Measurements from ENCODE around the gene WDR35. TPM values are rescaled to one million over a fixed set of nuclear protein-coding genes. Genes with fewer than 3 reads are reported as not detected.

WDR35 gene
- total and polyA plus RNA-seq, 7 donors, result 0.46 to 15.5 (median 7.2) TPM

- DNase-seq, result no peak
- Histone ChIP-seq H3K36me3 (no peaks in the 10 kb centered on the region), H3K4me1 (no peaks in the 10 kb centered on the region), H3K9me3 (no peaks in the 10 kb centered on the region), H3K27me3 (no peaks in the 10 kb centered on the region), H3K27ac (no peak overlapping the region), H3K4me3 (no peak overlapping the region)
- TF ChIP-seq POLR2AphosphoS5 (IDR thresholded peaks at IDR 0.05), result no peak
- TF ChIP-seq EP300 (IDR thresholded peaks at IDR 0.05), result no peak
- no peak for TF ChIP-seq CTCF (IDR thresholded peaks at IDR 0.05)
- WGBS, 2 donors, result 95 to 96% methylated on average over 4 of the region's 4 CpGs
- intact Hi-C loops (cut with DNase I), result no loop called here
These were observed 29.8 kb upstream of the WDR35 start for GRCh38 chr2:20019747-20020146.

GRCh38 chr2:20018601-20019152, 28.8 kb upstream of the WDR35 start:
- H3K4me3 ChIP-seq, result no peak overlapping the region
- H3K9me3 ChIP-seq, result no peaks in the 10 kb centered on the region
- H3K4me1 ChIP-seq, result no peaks in the 10 kb centered on the region
- no peaks in the 10 kb centered on the region for H3K36me3 ChIP-seq
- TF ChIP-seq POLR2AphosphoS5 (IDR thresholded peaks at IDR 0.05), result no peak
- TF ChIP-seq EP300 (IDR thresholded peaks at IDR 0.05), result no peak
- TF ChIP-seq CTCF (IDR thresholded peaks at IDR 0.05), result no peak
- no peak for TF ChIP-seq POLR2A (IDR thresholded peaks at IDR 0.05)
- 93 to 96% methylated on average over 2 of the region's 2 CpGs for WGBS, 2 donors
- peak overlapping the region in 2 of 4 donors; percentile 36 to 49 for H3K27ac ChIP-seq
- intact Hi-C loops (cut with DNase I), result no loop called here
- H3K27me3 ChIP-seq, result no peaks in the 10 kb centered on the region
- DNase-seq, result no peak

- Histone ChIP-seq H3K36me3 (no peaks in the 10 kb centered on the region), H3K4me1 (peaks cover 0 to 17% (median 10%) of the 10 kb centered on the region in 4 donors), H3K27ac (no peak overlapping the region), H3K9me3 (no peaks in the 10 kb centered on the region), H3K4me3 (no peak overlapping the region), H3K27me3 (no peaks in the 10 kb centered on the region)
- intact Hi-C loops (cut with DNase I), result no loop called here
- no peak for DNase-seq
- TF ChIP-seq CTCF (IDR thresholded peaks at IDR 0.05) (no peak), EP300 (IDR thresholded peaks at IDR 0.05) (no peak), POLR2A (IDR thresholded peaks at IDR 0.05) (no peak), POLR2AphosphoS5 (IDR thresholded peaks at IDR 0.05) (no peak)
These were observed 26.4 kb upstream of the WDR35 start for GRCh38 chr2:20016346-20016745.

GRCh38 chr2:20015482-20016083, 25.7 kb upstream of the WDR35 start:
- DNase-seq, result no peak
- Histone ChIP-seq H3K9me3 (no peaks in the 10 kb centered on the region), H3K27ac (no peak overlapping the region), H3K36me3 (no peaks in the 10 kb centered on the region), H3K4me3 (no peak overlapping the region), H3K4me1 (peaks cover 0 to 17% (median 10%) of the 10 kb centered on the region in 4 donors), H3K27me3 (no peaks in the 10 kb centered on the region)
- 8 to 20% methylated on average over 2 of the region's 2 CpGs for WGBS, 2 donors
- intact Hi-C loops (cut with DNase I), result loop anchor here (1.0 kb wide), 1 partner anchor 83 kb away; no protein-coding TSS in a partner anchor
- peak; percentile 18 to 59 (median 54) for TF ChIP-seq CTCF (IDR thresholded peaks at IDR 0.05)
- TF ChIP-seq POLR2A (IDR thresholded peaks at IDR 0.05), result no peak
- TF ChIP-seq EP300 (IDR thresholded peaks at IDR 0.05), result no peak
- no peak for TF ChIP-seq POLR2AphosphoS5 (IDR thresholded peaks at IDR 0.05)

Data from sigmoid colon (tissue), 7 donors.